ENCODE measurements around the gene PPP2R5B.
"Not testable (repeated sequence)": the region's sequence is repeated elsewhere in the genome, so short reads cannot be mapped to it uniquely, and the experiment has no call there.

The PPP2R5B gene

DNA sequence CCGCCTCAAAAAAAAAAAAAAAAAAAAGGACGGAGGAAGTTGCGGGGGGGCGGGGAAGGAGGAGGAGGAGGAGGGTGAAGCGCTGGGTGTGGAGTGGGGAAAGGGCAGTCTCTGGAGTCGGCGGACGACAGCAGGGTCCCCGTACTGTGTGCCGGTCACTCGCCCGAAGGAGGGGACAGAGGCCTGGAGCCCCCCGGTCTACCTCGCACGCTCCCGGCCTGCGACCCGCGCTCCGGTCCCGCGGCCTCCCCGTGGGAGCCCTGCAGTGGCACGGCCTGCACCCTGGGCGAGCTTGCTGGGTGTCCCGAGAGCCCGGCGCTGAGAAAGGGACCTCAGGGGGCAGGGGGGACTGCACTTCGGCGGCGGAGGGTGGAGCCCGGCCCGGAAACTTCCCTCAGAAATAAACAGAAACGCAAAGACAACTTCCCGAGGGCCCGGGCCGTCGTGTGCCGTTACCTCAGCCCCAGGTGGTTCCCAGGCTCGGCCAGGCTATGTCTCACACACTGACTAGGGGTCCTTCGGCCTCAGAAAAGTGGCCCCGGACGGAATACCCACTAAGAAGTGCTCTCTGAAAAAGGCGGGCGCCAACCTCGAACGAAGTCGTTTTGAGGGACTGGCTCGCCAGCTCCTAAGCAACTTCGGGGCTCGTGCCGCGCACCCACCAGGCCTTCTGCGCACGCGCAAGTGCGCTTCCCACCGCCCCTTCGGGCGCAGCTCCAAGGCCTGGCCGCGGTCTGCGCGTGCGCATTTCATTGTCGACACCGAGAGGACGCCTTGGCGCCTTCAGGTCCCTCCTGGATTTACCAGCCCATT lies 47.1 kb downstream of the PPP2R5B start, which contains the start of gene MAJIN:
MAJIN (minus strand) TSS at position 688 of the 813 bp plus-strand sequence. CDS start 12,703 bp downstream, outside the sequence.
- peak within 1 kb of the TSS; percentile 40 for H3K4me3 ChIP-seq (replicated peaks; ENCODE audit: low read depth, low read length)
- DNase-seq (ENCODE audit: low read depth), result peak; percentile 81
- TF ChIP-seq, protein P1, sequence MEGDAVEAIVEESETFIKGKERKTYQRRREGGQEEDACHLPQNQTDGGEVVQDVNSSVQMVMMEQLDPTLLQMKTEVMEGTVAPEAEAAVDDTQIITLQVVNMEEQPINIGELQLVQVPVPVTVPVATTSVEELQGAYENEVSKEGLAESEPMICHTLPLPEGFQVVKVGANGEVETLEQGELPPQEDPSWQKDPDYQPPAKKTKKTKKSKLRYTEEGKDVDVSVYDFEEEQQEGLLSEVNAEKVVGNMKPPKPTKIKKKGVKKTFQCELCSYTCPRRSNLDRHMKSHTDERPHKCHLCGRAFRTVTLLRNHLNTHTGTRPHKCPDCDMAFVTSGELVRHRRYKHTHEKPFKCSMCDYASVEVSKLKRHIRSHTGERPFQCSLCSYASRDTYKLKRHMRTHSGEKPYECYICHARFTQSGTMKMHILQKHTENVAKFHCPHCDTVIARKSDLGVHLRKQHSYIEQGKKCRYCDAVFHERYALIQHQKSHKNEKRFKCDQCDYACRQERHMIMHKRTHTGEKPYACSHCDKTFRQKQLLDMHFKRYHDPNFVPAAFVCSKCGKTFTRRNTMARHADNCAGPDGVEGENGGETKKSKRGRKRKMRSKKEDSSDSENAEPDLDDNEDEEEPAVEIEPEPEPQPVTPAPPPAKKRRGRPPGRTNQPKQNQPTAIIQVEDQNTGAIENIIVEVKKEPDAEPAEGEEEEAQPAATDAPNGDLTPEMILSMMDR (IDR thresholded peaks at IDR 0.05; ENCODE audit: low read length, missing control alignments), result no peak

DNA sequence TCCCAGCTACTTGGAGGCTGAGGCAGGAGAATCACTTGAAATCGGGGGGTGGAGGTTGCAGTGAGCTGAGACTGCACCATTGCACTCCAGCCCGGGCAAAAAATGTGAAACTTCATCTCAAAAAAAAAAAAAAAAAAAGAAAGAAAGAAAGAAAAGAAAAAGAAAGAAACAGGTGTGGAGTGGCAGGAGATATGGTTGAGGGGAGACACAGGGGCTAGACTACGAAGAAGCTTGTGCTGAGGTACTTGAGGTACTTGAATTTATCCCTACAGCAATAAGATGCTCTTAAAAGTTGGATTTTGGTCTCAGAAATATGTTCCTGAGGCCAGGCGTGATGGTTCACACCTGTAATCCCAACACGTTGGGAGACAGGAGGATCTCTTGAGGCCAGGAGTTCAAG lies 49.6 kb downstream of the PPP2R5B start:
- no peak for DNase-seq (ENCODE audit: low read depth)
- H3K4me3 ChIP-seq (replicated peaks; ENCODE audit: low read depth, low read length), result no peak overlapping the region
- TF ChIP-seq, protein P1 (IDR thresholded peaks at IDR 0.05; ENCODE audit: low read length, missing control alignments), result no peak

DNA sequence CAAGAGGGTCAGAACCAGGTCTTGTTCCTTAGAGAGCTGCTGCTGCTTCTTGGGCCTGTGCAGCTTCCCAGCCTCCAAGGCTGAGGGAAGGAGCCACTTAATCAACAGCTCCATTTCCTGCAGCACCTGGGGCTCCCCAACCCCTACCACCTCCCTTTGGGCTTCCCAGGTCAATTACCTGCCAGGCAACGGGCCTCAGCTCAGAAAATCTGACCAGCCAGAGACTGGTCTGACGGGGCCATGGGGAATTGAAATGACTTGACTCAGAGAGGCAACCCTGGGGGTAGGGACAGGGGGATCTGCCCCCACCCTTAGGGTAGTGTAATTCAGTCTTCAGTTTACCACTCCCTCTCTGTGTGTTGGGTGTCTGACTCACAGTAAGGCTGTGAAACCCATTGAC lies 52.2 kb downstream of the PPP2R5B start:
- no peak overlapping the region for H3K4me3 ChIP-seq (replicated peaks; ENCODE audit: low read depth, low read length)
- TF ChIP-seq, protein P1 (IDR thresholded peaks at IDR 0.05; ENCODE audit: low read length, missing control alignments), result no peak
- DNase-seq (ENCODE audit: low read depth), result no peak

DNA sequence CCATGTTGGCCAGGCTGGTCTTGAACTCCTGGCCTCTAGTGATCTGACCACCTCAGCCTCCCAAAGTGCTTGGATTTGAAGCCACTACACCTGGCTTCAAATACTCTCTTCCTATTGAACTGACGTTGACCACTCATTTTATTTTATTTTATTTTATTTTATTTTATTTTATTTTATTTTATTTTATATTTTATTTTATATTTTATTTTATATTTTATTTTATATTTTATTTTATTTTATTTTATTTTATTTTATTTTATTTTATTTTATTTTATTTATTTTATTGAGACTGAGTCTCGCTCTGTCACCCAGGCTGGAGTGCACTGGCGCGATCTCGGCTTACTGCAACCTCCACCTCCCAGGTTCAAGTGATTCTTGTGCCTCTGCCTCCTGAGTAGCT lies 58.9 kb downstream of the PPP2R5B start:
- H3K4me3 ChIP-seq (replicated peaks; ENCODE audit: low read depth, low read length); DNase-seq (ENCODE audit: low read depth): not testable (repeated sequence)
